Fibroblast of skin of left quadriceps (primary cell): ENCODE data around the gene TRERF1.
A peak's percentile ranks its signal among the peaks of the same experiment; 100 is the strongest.
"Not testable (repeated sequence)": the region's sequence is repeated elsewhere in the genome, so short reads cannot be mapped to it uniquely, and the experiment has no call there.

Experiments
- DNase-seq, 2 experiments: peaks; one replicate each; pipeline ENCODE4 v3.0.0-alpha.2; 2013; ENCODE audit warnings: low read depth in 2 of 2

The TRERF1 gene

GRCh38 chr6:42449917-42450476 lies 1.7 kb downstream of the TRERF1 start:
- DNase-seq = no peak

DNA sequence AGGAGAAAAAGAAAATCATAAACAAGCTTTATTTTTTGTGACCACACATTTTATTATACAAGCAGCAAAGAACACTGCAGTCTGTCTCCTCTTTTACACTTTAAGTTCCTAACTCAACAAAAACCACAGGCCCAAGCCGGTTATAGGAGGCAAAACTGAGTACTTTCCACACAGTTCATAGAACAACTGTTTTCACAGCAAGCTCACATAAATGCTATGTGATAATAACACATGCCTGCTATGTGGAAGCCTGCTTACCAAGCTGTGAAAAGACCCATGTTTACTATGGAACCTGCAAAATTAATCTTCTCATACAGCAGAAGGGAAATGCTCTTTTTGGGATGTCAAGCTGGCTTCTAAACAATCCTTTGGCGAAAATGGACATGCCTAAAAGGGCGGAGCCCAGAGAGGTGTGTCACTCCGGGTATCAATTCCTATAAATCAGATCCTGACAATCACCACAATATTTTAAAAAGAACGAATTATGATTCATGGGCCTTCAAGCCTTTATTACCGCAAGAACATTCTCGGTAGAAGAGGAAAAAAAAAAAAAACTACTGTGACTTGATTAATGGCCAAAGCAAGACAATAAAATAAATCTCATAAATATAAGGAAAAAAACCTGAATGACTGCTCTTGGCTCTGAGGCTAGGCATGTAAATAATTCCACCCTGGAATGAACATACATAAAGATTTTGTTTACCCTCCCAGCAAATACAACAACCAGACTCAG lies 2.6 kb downstream of the TRERF1 start:
- DNase-seq = no peak

DNA sequence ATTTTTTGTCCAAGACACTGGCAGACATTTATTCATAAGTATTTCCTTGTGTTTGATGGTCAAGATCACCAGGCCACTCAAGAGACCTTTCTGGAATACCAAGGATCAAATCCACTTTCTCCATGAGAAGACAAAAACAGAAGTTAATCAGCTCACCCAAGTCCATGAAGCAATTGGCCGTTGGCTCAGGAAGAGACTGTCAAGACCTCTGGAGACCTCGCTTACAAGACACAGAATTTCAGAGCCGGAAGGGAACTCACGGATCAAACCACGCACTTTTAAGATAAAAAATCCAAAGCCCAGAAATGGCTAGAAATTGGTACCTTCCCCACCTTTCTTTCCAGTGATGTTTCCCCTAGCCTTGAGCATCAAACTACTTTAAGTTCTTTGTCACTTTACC lies 3.3 kb downstream of the TRERF1 start:
- no peak for DNase-seq

- no peak for DNase-seq
These were observed 4.7 kb downstream of the TRERF1 start for GRCh38 chr6:42446996-42447395.

DNA sequence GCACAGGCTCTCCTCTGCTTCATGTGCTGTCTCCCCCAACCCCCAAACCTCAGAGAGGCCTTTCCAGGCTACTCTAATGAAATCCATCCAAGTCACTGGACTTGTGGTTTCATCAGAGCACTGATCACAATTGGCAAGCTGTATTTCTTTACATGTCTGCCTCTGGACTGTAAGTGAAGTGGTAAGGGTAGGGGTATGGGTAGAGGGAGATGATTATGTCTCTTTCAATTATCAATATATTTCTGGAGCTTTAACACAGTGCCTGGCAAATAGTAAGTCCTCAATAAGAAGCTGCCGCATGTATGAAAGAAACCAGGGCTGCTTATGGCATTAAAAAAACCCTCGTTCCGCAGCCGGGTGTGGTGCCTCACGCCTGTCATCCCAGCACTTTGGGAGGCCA lies 5.4 kb downstream of the TRERF1 start:
- DNase-seq = no peak

DNA sequence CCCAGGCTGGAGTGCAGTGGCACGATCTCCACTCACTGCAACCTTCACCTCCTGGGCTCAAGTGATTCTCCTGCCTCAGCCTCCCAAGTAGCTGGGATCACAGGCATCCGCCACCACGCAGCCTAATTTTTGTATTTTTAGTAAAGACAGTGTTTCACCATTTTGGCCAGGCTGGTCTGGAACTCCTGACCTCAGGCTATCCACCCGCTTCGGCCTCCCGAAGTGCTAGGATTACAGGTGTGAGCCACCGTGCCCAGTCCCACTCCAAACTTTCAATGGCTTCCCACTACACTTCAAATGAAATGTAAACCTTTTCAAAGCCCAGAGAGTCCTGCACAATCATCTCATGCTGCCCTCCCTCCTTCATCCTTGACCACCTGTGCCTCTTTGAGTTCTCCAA lies 5.8 kb downstream of the TRERF1 start:
- not testable (repeated sequence) for DNase-seq

DNA sequence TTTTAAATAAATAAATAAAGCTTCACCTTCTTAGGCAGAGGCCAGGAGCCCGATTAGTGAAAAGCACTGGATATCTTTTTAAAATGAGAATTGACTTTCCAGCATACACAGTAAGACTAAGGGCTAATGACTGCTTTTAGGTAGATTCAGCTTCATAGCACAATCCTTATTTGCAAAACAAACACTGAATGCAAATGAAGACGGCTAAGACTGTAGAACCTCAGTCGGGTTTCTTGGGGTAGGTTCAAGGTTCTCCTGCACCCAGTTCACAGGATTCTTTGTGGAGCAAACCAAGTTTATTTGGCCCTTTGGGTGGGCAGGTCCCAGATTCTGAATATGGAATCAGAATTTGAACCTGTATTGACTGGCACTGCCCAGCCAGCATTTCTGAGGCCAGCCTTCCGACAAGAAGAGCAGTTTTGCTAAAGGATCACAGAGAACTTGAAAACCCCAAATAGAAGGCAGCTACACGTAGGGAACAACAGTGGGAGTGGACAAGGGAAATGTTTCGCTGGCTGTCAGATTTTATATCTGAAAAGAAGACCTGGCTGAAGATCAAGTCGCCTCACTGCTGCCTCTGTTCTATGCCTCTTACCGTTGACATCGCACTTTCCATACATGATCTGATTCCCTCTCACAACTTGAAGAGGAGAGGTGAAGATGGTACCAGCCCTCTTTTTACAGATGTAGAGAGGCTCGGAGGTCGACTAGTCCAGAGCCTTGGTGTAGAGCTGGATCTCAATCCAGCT lies 8.2 kb downstream of the TRERF1 start:
- no peak for DNase-seq

DNA sequence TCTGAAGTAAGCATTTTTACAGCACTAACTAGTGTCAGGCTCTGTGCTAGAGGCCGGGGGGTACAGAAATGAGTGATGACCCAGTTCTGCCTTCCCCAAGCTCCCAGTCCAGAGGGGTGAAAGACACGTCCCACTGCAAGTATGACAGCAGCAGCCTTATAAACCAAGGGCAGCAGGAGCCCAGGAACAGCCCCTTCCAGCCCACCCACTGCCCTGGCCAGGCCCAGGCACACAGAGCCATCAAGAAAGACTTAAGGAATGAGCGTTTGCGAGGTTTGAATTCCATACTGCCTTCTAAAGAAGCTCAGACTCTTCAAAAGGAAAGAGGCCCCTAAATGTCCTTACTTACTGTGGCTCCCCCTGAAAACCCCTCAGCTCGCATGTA lies 10.0 kb downstream of the TRERF1 start:
- DNase-seq = no peak

DNA sequence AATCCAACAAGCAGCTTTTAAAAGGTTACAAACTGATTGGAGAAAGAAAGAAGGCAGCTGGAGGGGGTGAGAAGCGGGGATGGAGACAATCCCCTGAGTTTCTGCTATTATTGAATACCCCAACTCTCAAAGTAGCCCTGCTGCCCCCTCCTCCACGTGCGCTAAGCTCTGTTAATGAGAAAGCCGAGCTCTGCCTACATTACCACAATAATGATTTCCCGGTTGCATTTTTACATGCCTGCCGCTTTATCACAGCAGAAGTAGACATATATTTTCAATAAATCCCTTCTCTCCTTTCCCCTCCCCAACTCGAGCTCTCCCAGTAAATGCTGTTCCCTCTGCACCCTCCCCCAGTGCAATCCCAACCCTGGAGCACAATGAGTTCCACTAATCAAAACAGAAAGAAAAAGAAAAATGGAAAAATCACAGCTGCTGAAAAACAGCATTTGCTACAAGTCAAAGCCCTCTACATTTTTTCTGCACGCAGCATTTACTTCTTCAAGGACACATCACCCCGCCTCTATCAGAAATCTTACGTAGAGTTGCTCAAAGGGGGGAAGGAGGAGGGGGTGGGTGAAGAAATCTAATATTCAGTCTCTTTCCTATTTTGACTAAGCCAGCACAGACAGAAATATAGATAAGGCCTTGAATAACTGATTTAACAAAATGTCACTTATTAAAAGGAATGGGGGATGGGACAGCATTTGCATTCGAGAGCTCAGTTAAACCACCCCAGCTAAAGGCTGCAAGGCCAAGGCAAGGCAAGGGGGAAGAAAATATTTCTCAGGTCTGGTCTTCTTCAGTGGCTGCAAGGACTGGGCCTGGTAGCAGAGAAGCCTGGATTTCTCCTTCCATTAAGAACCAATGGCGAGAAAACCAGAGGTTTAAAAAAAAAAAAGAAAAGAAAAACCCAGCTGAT lies 10.7 kb downstream of the TRERF1 start:
- DNase-seq = peak in 1 of 2 experiments; percentile 29

GRCh38 chr6:42440027-42440426 lies 11.7 kb downstream of the TRERF1 start:
- no peak for DNase-seq

GRCh38 chr6:42436825-42437224 lies 14.9 kb downstream of the TRERF1 start:
- DNase-seq = no peak

- no peak for DNase-seq
These were observed 17.5 kb downstream of the TRERF1 start for GRCh38 chr6:42434237-42434636.

GRCh38 chr6:42433409-42433808 lies 18.3 kb downstream of the TRERF1 start:
- DNase-seq = no peak

- DNase-seq = no peak
These were observed 19.8 kb downstream of the TRERF1 start for GRCh38 chr6:42431877-42432276.

DNA sequence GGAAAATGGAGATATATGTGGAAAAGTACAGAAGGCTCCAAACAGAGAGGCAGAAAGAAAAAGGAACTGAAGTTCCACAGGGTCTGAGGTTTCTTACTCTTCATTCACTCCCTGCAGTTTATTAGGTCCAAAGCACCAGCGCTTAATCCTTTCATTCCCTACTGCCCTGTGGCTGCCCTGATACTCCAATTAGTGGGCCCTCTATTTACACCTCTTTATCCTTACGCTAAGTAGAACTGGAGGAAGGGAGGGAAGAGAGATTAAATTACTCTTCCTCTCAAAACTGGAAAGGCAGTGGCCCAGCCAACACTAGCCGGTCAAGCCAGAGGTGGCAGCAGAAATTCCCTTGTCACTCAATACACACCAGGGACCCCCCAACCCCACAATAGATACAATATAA lies 20.4 kb downstream of the TRERF1 start:
- no peak for DNase-seq

DNA sequence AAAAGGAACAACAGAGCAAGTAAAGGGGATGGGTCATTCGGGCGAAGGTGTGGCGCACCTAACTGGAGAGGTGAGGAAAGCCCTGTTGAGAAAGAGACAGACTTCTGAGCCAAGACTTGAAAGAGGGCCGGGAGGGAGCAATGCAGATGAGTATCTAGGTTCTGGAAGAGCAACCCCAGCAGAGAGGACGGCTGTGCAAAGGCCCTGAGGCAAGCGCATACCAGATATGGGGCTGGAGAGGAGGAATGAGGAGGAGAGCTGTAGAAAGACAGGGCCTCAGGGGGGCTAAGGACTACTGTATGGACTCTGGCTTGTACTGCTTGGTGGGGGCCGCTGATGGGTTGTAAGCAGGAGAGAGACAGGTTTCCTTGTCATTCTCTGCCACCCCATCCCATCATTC lies 21.9 kb downstream of the TRERF1 start:
- no peak for DNase-seq

DNA sequence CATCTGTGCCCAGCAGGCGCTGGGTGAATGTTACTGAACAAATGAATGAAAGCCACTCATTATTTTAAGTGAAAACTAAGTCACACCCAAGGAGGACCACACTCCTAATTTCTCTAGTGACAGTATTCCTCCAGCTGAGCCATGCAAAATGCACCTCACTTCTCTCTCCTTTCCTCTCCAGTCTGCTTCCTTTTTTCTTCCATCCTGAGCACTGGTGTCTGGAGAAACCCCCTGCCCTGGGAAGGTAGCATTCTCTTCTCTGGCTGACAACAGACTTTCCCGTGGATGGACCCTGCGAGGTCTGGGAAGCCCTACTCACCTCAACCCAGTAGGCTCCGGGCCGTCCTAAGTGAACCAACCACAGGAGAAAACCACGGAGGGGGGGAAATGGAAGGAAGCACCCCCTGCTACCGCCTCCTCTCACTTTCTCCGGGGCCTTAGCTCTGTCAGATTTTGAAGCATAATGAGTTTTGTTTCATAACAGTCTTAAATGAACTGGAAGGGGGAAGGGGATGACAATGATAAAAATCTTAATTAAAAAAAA lies 22.6 kb downstream of the TRERF1 start:
- no peak for DNase-seq

GRCh38 chr6:42428326-42429041 lies 23.2 kb downstream of the TRERF1 start:
- no peak for DNase-seq

- no peak for DNase-seq
These were observed 23.9 kb downstream of the TRERF1 start for GRCh38 chr6:42427871-42428270.

DNA sequence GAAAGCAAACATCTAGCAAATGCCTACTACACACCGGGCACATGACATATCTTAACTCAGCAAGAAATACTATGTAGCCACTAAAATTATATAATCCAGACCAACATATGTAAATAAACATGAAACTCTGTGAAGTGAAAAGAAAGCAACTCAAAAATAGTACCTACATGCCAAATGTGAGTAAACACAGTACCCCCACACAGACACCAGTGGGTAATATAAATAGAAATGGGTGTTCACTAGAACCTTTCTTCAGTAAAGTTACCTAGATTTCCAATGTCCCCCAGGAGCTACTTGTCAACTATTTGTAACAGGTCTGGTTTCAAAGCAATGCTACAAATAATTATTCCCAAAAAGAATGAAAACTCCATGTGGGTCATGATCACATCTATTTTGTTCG lies 25.5 kb downstream of the TRERF1 start:
- no peak for DNase-seq

DNA sequence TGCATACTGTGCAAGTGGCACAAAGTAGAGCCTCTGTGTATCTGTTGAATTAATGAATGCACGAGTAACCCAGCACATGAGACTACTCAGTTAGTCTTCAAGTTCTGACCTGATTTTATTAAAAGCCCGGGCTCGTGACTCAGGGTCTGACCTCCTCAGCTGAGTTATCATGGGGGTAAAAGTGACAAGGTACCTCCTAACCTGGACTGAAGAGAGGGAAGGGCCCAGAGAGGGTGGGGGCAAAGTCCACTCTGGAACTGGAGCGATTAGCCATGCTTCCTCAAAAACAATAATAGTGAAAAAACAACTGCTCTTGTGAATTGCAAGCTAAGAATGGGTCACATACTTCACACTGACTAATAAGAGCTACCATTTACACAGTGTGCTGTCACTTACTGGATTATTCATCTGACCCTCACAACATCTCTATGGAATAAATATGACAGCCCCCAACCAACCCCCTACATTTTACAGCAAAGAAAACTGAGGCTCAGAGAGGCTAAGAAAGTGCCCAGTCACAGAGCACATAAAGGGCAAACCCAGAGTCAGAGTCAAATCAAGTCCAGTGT lies 26.7 kb downstream of the TRERF1 start:
- DNase-seq = no peak
